HepG2 (cell line): ENCODE data around the gene STEAP3. TPM values are rescaled to one million over a fixed set of nuclear protein-coding genes. Genes with fewer than 3 reads are reported as not detected.

Experiments
- FOXP4 ChIP-seq: sonication (generic); formaldehyde crosslinking; IDR thresholded peaks from 2 replicates; pipeline ENCODE4 v1.4.0; 2020; ENCODE audit warnings: missing genetic modification reagents
- MEIS1 ChIP-seq: sonication (generic); formaldehyde crosslinking; IDR thresholded peaks from 2 replicates; pipeline ENCODE4 v1.9.0; 2021; ENCODE audit warnings: mild to moderate bottlenecking, missing genetic modification reagents, moderate library complexity, borderline replicate concordance
- MXD1 ChIP-seq: sonication (generic); formaldehyde crosslinking; IDR thresholded peaks from 2 replicates; pipeline ENCODE4 v1.4.0; 2020; ENCODE audit warnings: mild to moderate bottlenecking, missing genetic modification reagents
- NCOA5 ChIP-seq: sonication (generic); formaldehyde crosslinking; IDR thresholded peaks from 2 replicates; pipeline ENCODE4 v1.4.0; 2020; ENCODE audit warnings: missing genetic modification reagents
- NFYB ChIP-seq: sonication (generic); formaldehyde crosslinking; IDR thresholded peaks from 2 replicates; pipeline ENCODE4 v1.4.0; 2020; ENCODE audit warnings: missing genetic modification reagents
- NONO ChIP-seq, 2 experiments: fragments of 450-650 bp in 1 of 2; sonication (generic) in 1 of 2; formaldehyde crosslinking in 1 of 2; IDR thresholded peaks in 1 of 2; conservative IDR thresholded peaks in 1 of 2; 2 replicates each; pipeline versions ENCODE4 v1.6.1 to v1.8.0; 2017 to 2022; ENCODE audit warnings: mild to moderate bottlenecking in 1 of 2, missing genetic modification reagents in 1 of 2, moderate library complexity in 1 of 2
- RBM22 ChIP-seq: fragments of 200-400 bp; formaldehyde crosslinking; optimal IDR thresholded peaks from 2 replicates; pipeline ENCODE3; 2017; ENCODE audit warnings: mild to moderate bottlenecking, low read length, moderate library complexity
- SALL2 ChIP-seq: sonication (generic); formaldehyde crosslinking; IDR thresholded peaks from 2 replicates; pipeline ENCODE4 v1.8.1; 2023; ENCODE audit warnings: mild to moderate bottlenecking, missing genetic modification reagents, inconsistent platforms
- SP2 ChIP-seq: sonication (generic); formaldehyde crosslinking; IDR thresholded peaks from 2 replicates; pipeline ENCODE4 v1.5.1; 2020; ENCODE audit warnings: mild to moderate bottlenecking, missing genetic modification reagents
- SSRP1 ChIP-seq: IDR thresholded peaks from 2 replicates; pipeline ENCODE4 v1.6.1; 2016; ENCODE audit warnings: control low read depth
- XRCC5 ChIP-seq: fragments of 200-400 bp; formaldehyde crosslinking; optimal IDR thresholded peaks from 2 replicates; pipeline ENCODE3; 2017; ENCODE audit warnings: mild to moderate bottlenecking, low read length
- ZNF121 ChIP-seq: sonication (generic); formaldehyde crosslinking; IDR thresholded peaks from 2 replicates; pipeline ENCODE4 v1.5.0; 2020; ENCODE audit warnings: mild to moderate bottlenecking, missing genetic modification reagents
- ZNF263 ChIP-seq: sonication (generic); formaldehyde crosslinking; IDR thresholded peaks from 2 replicates; pipeline ENCODE4 v1.4.0; 2020; ENCODE audit warnings: missing genetic modification reagents
- ZNF274 ChIP-seq: sonication (generic); formaldehyde crosslinking; IDR thresholded peaks from 2 replicates; pipeline ENCODE4 v1.5.1; 2020; ENCODE audit warnings: mild to moderate bottlenecking, missing genetic modification reagents
- ZNF543 ChIP-seq: sonication (generic); formaldehyde crosslinking; IDR thresholded peaks from 2 replicates; pipeline ENCODE4 v1.4.0; 2020; ENCODE audit warnings: mild to moderate bottlenecking, missing genetic modification reagents
- ZNF549 ChIP-seq: sonication (generic); formaldehyde crosslinking; IDR thresholded peaks from 2 replicates; pipeline ENCODE4 v1.5.0; 2020; ENCODE audit warnings: missing genetic modification reagents
- ZNF768 ChIP-seq: sonication (generic); formaldehyde crosslinking; IDR thresholded peaks from 2 replicates; pipeline ENCODE4 v1.4.0; 2020; ENCODE audit warnings: missing genetic modification reagents
- ZNF839 ChIP-seq: sonication (generic); formaldehyde crosslinking; IDR thresholded peaks from 2 replicates; pipeline ENCODE4 v1.4.0; 2020; ENCODE audit warnings: missing genetic modification reagents, mild to moderate bottlenecking, borderline replicate concordance
- ZNF841 ChIP-seq: sonication (generic); formaldehyde crosslinking; IDR thresholded peaks from 2 replicates; pipeline ENCODE4 v1.8.1; 2023; ENCODE audit warnings: missing genetic modification reagents, borderline replicate concordance
- ZSCAN25 ChIP-seq: sonication (generic); formaldehyde crosslinking; IDR thresholded peaks from 2 replicates; pipeline ENCODE4 v1.8.0; 2022; ENCODE audit warnings: mild to moderate bottlenecking, missing genetic modification reagents
- polyA plus RNA-seq, 8 experiments: library from polyadenylated mRNA; depleted of rRNA in 3 of 8; stranded (reverse) in 7 of 8; unstranded in 1 of 8; fragments of >200 nt; fragmentation: Illumina TruSeq in 4 of 8; extraction: Trizol in 4 of 8; gene quantifications; 2 replicates each; pipeline versions ENCODE4 v1.2.1 to v1.2.3, GENCODE V29; 2011 to 2016; ENCODE audit warnings: low read depth in 4 of 8, missing spikeins in 1 of 8, mixed read lengths in 1 of 8; ENCODE audit not compliant: insufficient read depth in 1 of 8
- total RNA-seq, 5 experiments: library from RNA; depleted of rRNA; stranded (reverse); fragments of >200 nt; fragmentation: Illumina TruSeq; extraction: Trizol; gene quantifications; 2 replicates each; pipeline ENCODE4 v1.2.3, GENCODE V29; 2016; ENCODE audit warnings: low read depth in 1 of 5
- TF ChIP-seq, protein P1 (sequence below): sonication (generic); formaldehyde crosslinking; IDR thresholded peaks from 2 replicates; pipeline ENCODE4 v1.4.0; 2020; ENCODE audit warnings: missing genetic modification reagents
- TF ChIP-seq, protein P2 (sequence below): sonication (generic); formaldehyde crosslinking; IDR thresholded peaks from 2 replicates; pipeline ENCODE4 v1.4.0; 2020; ENCODE audit warnings: missing genetic modification reagents

The STEAP3 gene
- total and polyA plus RNA-seq, 2 of the 13 experiments (the other 11 are each of a cell fraction or from before 2014, with no cell fraction given): 7.3 to 21.1 TPM

- TF ChIP-seq, protein P1, sequence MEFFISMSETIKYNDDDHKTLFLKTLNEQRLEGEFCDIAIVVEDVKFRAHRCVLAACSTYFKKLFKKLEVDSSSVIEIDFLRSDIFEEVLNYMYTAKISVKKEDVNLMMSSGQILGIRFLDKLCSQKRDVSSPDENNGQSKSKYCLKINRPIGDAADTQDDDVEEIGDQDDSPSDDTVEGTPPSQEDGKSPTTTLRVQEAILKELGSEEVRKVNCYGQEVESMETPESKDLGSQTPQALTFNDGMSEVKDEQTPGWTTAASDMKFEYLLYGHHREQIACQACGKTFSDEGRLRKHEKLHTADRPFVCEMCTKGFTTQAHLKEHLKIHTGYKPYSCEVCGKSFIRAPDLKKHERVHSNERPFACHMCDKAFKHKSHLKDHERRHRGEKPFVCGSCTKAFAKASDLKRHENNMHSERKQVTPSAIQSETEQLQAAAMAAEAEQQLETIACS (CRISPR knock-in tag): no peak
- TF ChIP-seq NONO (IDR thresholded peaks at IDR 0.05) (no peak), NONO (CRISPR knock-in tag; conservative IDR thresholded peaks at IDR 0.05) (0 out of 2 replicates have a peak, but pooled peaks have one; percentile 19), SSRP1 (CRISPR knock-in tag) (no peak), ZNF549 (no peak), ZNF121 (CRISPR knock-in tag) (no peak), ZNF263 (CRISPR knock-in tag) (peak; percentile 82), NCOA5 (CRISPR knock-in tag) (no peak), SALL2 (CRISPR knock-in tag) (no peak), RBM22 (no peak), ZNF274 (0 out of 2 replicates have a peak, but pooled peaks have one; percentile 64), ZNF841 (CRISPR knock-in tag) (no peak), XRCC5 (peak; percentile 72), MEIS1 (CRISPR knock-in tag) (no peak), ZSCAN25 (CRISPR knock-in tag) (0 out of 2 replicates have a peak, but pooled peaks have one; percentile 34), ZNF543 (CRISPR knock-in tag) (no peak), MXD1 (no peak), ZNF768 (CRISPR knock-in tag) (peak; percentile 58; the same call in 1 of the 2 replicates), NFYB (no peak), FOXP4 (CRISPR knock-in tag) (peak; percentile 27; the same call in 1 of the 2 replicates), SP2 (CRISPR knock-in tag) (no peak), ZNF839 (CRISPR knock-in tag) (0 out of 2 replicates have a peak, but pooled peaks have one; percentile 67)
- TF ChIP-seq, protein P2, sequence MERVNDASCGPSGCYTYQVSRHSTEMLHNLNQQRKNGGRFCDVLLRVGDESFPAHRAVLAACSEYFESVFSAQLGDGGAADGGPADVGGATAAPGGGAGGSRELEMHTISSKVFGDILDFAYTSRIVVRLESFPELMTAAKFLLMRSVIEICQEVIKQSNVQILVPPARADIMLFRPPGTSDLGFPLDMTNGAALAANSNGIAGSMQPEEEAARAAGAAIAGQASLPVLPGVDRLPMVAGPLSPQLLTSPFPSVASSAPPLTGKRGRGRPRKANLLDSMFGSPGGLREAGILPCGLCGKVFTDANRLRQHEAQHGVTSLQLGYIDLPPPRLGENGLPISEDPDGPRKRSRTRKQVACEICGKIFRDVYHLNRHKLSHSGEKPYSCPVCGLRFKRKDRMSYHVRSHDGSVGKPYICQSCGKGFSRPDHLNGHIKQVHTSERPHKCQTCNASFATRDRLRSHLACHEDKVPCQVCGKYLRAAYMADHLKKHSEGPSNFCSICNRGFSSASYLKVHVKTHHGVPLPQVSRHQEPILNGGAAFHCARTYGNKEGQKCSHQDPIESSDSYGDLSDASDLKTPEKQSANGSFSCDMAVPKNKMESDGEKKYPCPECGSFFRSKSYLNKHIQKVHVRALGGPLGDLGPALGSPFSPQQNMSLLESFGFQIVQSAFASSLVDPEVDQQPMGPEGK: peak; percentile 43; the same call in 1 of the 2 replicates
These were observed 41.4 kb downstream of the STEAP3 start (continued) for GRCh38 chr2:119264781-119265692.
